GM11168 (cell line): Measurements from ENCODE around the gene LINGO3.

Experiments
- in situ Hi-C: fragments of 300-500 bp; cut with MboI; formaldehyde crosslinking; loops from one replicate; pipeline ENCODE4 v1.12.0; 2022; ENCODE audit warnings: low sequenced_read_pairs; ENCODE audit not compliant: unreplicated experiment

Gene LINGO3

GRCh38 chr19:2309734-2310362 is 1.9 kb upstream of the LINGO3 start:
- in situ Hi-C loops: no loop called here

GRCh38 chr19:2307518-2308012 is 389 bp downstream of the LINGO3 start:
- in situ Hi-C loops: no loop called here

- in situ Hi-C loops: no loop called here
Measured at GRCh38 chr19:2306971-2307370, 983 bp downstream of the LINGO3 start.

DNA sequence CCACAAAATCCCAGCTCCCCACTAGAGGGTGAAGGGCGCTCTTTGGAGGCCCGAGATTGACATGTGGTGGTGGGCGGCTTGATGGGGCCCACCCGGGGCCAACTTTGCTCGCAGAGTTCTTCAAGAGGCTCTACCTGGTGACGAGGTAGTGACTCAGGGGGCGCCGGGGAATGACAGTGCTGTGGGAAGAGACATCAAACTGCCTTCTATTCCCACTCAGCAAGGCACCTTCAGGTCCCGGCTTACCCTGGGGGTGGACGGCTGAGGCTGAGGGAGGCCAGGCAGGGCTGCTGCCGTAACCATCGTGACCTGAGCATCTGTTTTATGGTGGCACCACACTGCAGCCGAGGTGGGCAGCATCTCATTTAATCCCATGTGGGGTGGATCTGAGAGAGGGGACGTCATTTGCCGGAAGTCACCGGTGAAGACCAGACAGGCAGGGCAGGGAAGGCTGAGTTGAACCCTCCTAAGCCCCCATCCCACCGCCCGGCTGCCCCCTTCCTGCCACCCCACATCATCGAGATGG is 1.6 kb downstream of the LINGO3 start:
- in situ Hi-C loops: no loop called here

- in situ Hi-C loops: no loop called here
Measured at GRCh38 chr19:2305452-2306280, 2.3 kb downstream of the LINGO3 start.

DNA sequence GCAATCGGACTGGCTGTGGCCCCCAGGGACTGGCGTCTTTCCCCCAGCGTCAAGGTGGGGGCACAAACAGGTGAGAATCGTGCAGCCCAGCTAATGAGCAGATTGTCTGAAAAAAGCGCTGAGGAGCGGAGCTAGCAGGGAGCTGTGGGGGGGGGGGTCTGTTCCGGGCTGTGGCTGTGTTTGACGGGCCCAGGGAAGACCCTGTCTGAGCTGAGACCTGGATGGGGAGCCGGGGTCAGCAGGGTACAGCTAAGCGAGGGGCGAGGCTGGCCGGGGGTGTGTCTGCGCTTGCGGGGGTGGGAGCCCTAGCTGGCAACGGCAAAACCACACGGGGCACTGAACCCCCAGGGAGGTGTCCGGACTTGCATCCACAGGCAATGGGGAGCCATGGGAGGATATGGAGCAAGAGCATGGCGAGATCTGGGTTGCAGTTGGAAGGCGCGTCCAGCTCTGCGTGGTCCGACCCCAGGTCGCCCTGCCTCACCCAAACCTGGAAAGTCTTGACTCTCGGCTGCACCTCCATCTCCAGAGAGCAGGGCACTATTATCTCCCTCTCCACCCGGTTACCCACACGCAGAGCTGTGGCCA is 4.6 kb downstream of the LINGO3 start:
- in situ Hi-C loops: no loop called here

GRCh38 chr19:2302319-2303210 is 5.4 kb downstream of the LINGO3 start:
- in situ Hi-C loops: no loop called here

- in situ Hi-C loops: no loop called here
Measured at GRCh38 chr19:2300533-2300932, 7.4 kb downstream of the LINGO3 start.

GRCh38 chr19:2296141-2296540 is 11.8 kb downstream of the LINGO3 start:
- in situ Hi-C loops: loop anchor here (25.0 kb wide), 1 partner anchor 91 kb away; no protein-coding TSS in a partner anchor

DNA sequence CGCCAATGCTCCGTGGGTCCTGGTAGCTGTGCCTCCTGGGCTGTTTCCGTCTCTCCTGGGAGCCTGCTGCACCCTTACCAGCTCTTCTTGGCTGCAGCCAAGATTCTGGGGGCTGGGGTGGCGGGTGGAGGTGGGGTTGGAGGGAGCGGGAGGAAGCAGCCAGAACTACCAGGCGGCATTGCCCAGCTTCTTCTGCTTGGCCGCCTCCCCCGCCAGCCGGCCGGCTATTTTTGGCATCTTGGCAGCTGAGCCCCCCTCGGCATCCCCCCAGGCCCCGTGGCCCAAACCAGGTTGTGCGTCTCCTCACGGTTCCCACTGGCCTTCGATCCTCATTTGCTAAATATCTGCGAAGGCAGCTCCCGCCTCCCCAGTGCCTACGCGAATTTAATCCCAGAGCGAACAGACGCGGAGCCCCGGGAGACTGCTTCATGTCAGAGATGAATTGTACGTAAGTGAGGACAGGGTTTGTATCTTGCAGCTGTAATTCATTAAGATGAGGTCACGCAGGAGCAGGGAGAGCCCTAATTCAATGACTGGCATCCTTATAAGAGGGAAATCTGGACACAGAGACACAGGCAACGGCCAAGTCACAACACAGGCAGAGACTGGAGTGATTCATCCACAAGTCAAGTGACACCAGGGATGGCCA is 13.1 kb downstream of the LINGO3 start:
- in situ Hi-C loops: loop anchor here (25.0 kb wide), 1 partner anchor 92 kb away; no protein-coding TSS in a partner anchor

- in situ Hi-C loops: loop anchor here (25.0 kb wide), 1 partner anchor 96 kb away; no protein-coding TSS in a partner anchor
Measured at GRCh38 chr19:2291185-2291751, 16.7 kb downstream of the LINGO3 start.

DNA sequence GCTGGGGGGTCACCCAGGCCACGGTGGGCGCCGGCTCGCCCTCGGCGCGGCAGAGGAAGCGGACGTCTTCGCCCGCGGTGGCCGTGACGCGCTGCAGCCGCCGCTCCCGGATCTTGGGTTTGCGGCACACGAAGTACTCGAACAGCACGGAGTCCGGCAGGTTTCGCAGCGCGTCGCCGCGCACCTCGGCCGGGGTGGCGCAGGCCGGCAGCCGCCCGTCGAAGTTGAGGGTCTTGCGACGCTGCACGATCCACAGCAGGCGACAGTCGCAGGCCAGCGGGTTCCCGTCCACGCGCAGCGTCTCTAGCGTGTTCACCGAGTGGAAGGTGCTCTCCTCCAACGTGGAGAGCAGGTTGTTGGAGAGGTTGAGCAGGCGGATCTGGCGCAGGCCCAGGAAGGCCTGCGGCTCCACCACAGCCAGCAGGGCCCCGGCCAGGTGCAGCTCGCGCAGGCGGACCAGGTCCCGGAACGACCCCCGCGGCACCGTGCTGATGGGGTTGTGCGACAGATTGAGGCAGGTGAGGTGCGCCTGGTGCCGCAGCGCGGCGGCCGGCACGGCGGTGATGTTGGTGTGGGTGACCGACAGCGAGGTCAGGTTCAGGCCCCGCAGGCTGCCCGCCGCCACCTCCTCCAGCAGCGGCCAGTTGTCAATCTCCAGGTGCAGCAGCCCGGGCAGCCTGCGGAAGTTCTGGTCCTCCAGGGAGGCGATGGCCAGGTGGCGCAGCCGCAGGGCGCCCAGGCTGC is 17.3 kb downstream of the LINGO3 start:
- in situ Hi-C loops: loop anchor here (25.0 kb wide), 1 partner anchor 97 kb away; no protein-coding TSS in a partner anchor

GRCh38 chr19:2289714-2290435 is 18.1 kb downstream of the LINGO3 start:
- in situ Hi-C loops: loop anchor here (25.0 kb wide), 1 partner anchor 97 kb away; no protein-coding TSS in a partner anchor

- in situ Hi-C loops: loop anchor here (25.0 kb wide), 1 partner anchor 98 kb away; no protein-coding TSS in a partner anchor
Measured at GRCh38 chr19:2288818-2289713, 18.9 kb downstream of the LINGO3 start.

GRCh38 chr19:2288338-2288817 is 19.6 kb downstream of the LINGO3 start:
- in situ Hi-C loops: loop anchor here (25.0 kb wide), 1 partner anchor 99 kb away; no protein-coding TSS in a partner anchor
